Lower leg skin (tissue), 4 donors: ENCODE measurements around the gene ZNF287. TPM values are rescaled to one million over a fixed set of nuclear protein-coding genes. Genes with fewer than 3 reads are reported as not detected.

Source experiments
- DNase-seq, 2 donors: peaks; one replicate each; pipeline ENCODE4 v3.0.0-alpha.2; 2019; ENCODE audit warnings: low spot score in 2 of 2
- H3K4me3 ChIP-seq: fragments of 200-600 bp; sonication (generic); 2 replicates; pipeline ENCODE4 v1.5.1; 2017; ENCODE audit warnings: mild to moderate bottlenecking, low read depth; ENCODE audit not compliant: poor library complexity, severe bottlenecking
- CTCF ChIP-seq, 3 donors: fragments of 450-650 bp; IDR thresholded peaks; one replicate each; pipeline ENCODE4 v1.5.1; 2016; ENCODE audit warnings: antibody characterized with exemption in 3 of 3, mild to moderate bottlenecking in 3 of 3, moderate library complexity in 2 of 3
- POLR2A ChIP-seq, 2 donors: fragments of 450-650 bp; IDR thresholded peaks; one replicate each; pipeline ENCODE4 v1.6.1; 2016 to 2017; ENCODE audit warnings: antibody characterized with exemption in 2 of 2, mild to moderate bottlenecking in 1 of 2, moderate library complexity in 1 of 2
- WGBS, 2 donors: methylation state at CpG; one replicate each; pipeline ENCODE4 v1.1.5; 2018; 5-methylcytosine and 5-hydroxymethylcytosine counted together
- intact Hi-C: fragments of 100-400 bp; cut with DNase I; formaldehyde crosslinking; loops from one replicate; pipeline ENCODE4 v1.15.0; 2023; ENCODE audit warnings: low total_unique reads
- total RNA-seq, 4 donors: library from RNA; depleted of rRNA; stranded (reverse); fragments of >200 nt; gene quantifications; one replicate each; pipeline ENCODE4 v1.1.0, GENCODE V29; 2016

ZNF287 gene
- total RNA-seq, 4 donors from 2014 or later, result 3.9 to 11.8 (median 5.8) TPM

GRCh38 chr17:16504984-16505383 is 64.0 kb downstream of the ZNF287 start:
- no peak for DNase-seq
- 76 to 96% methylated on average over 3 of the region's 3 CpGs for WGBS, 2 donors
- no peak overlapping the region for H3K4me3 ChIP-seq
- TF ChIP-seq POLR2A (IDR thresholded peaks at IDR 0.05) (no peak), CTCF (IDR thresholded peaks at IDR 0.05) (no peak)
- intact Hi-C loops, result no loop called here

Other genes with a start within 250 kb of the ZNF287 start
- gene CENPV, start 215.7 kb downstream of the ZNF287 start, total RNA-seq, result 1 to 10 TPM; 2.1 to 4.9 (median 3.8) TPM
- gene UBB, start 188.1 kb downstream of the ZNF287 start, total RNA-seq, result 100 to 1,000 TPM; 606 to 678 (median 615) TPM
- 1 to 10 TPM; 3.3 to 8.9 (median 6.9) TPM for gene TRPV2, start 153.6 kb downstream of the ZNF287 start, total RNA-seq
- 1 to 10 TPM in 2 of 4 donors, under 1 TPM in 2; 0.74 to 1.6 (median 0.99) TPM for gene LRRC75A, start 77.0 kb downstream of the ZNF287 start, total RNA-seq
- gene ZNF624, start 84.6 kb upstream of the ZNF287 start, total RNA-seq, result 1 to 10 TPM; 3.7 to 7.2 (median 5.5) TPM
- 1 to 10 TPM in 2 of 4 donors, under 1 TPM in 2; 0.15 to 5.4 (median 1.2) TPM for gene CCDC144A, start 121.0 kb upstream of the ZNF287 start, total RNA-seq